GM13977 (cell line): Measurements from ENCODE around the gene PSAT1.

Experiments
- DNase-seq: peaks from one replicate; pipeline ENCODE4 v3.0.0; 2012; ENCODE audit warnings: low spot score
- in situ Hi-C: fragments of 300-500 bp; cut with MboI; formaldehyde crosslinking; loops from one replicate; pipeline ENCODE4 v1.12.0; 2022; ENCODE audit warnings: low sequenced_read_pairs, low pct_unique_long_range_greater_than_20kb, mixed read lengths, inconsistent platforms; ENCODE audit not compliant: unreplicated experiment
- TF ChIP-seq, protein P1 (sequence below): IDR thresholded peaks from 2 replicates; pipeline ENCODE4 v1.5.1; 2012; ENCODE audit warnings: mild to moderate bottlenecking, control low read depth; ENCODE audit not compliant: insufficient read depth; ENCODE audit errors: extremely low read depth, missing control alignments

The PSAT1 gene

DNA sequence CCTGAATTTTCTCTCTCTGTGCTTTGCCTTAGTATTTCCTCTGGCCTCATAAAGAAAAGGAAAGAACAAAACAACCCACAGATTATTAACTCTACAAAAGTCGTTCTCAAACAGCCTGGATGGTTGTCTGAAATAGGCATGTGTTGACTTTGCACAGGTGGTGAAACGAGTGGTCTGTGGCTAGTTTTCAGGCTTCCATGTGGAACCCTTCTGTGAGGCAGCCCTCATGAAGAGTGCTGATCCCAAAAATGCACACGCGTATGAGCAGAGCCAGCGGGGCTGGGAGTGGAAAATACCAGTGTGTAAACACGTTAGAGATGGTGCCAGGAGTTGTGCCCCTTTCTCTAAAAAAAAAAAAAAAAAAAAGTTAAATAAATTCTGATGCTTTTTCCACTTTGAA is 4.9 kb upstream of the PSAT1 start:
- TF ChIP-seq, protein P1, sequence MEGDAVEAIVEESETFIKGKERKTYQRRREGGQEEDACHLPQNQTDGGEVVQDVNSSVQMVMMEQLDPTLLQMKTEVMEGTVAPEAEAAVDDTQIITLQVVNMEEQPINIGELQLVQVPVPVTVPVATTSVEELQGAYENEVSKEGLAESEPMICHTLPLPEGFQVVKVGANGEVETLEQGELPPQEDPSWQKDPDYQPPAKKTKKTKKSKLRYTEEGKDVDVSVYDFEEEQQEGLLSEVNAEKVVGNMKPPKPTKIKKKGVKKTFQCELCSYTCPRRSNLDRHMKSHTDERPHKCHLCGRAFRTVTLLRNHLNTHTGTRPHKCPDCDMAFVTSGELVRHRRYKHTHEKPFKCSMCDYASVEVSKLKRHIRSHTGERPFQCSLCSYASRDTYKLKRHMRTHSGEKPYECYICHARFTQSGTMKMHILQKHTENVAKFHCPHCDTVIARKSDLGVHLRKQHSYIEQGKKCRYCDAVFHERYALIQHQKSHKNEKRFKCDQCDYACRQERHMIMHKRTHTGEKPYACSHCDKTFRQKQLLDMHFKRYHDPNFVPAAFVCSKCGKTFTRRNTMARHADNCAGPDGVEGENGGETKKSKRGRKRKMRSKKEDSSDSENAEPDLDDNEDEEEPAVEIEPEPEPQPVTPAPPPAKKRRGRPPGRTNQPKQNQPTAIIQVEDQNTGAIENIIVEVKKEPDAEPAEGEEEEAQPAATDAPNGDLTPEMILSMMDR, result no peak
- in situ Hi-C loops, result no loop called here
- no peak for DNase-seq

DNA sequence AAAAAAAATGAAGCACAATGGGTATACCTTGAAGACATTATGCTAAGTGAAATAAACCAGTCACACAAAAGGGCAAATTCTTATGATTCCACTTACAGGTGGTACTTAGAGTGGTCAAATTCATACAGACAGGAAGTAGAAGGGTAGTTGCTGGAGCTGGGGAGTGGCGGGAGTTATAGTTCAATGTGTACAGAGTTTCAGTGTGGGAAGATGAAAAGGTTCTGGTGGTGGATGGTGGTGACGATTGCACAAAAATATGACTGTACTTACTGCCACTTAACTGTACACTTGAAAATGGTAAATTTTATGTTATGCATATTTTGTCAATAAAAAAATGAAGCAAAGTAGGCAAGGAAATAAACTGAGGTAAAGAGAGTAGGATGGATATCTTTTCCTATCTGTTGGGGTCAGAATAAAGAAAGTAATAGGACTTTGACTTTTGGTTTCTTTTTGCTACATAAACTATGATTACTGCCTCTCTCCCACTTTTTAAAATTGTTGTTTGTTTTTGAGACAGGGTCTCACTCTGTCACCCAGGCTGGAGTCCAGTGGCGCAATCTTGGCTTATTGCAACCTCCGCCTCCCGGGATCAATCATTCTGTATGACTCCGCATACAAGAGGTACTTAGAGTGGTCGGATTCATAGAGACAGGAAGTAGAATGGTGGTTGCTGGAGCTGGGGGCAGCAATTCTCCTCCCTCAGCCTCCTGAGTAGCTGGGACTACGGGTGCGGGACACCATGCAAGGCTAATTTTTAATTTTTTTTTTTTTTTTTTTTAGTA is 4.0 kb upstream of the PSAT1 start:
- TF ChIP-seq, protein P1, result no peak
- in situ Hi-C loops, result no loop called here
- no peak for DNase-seq

DNA sequence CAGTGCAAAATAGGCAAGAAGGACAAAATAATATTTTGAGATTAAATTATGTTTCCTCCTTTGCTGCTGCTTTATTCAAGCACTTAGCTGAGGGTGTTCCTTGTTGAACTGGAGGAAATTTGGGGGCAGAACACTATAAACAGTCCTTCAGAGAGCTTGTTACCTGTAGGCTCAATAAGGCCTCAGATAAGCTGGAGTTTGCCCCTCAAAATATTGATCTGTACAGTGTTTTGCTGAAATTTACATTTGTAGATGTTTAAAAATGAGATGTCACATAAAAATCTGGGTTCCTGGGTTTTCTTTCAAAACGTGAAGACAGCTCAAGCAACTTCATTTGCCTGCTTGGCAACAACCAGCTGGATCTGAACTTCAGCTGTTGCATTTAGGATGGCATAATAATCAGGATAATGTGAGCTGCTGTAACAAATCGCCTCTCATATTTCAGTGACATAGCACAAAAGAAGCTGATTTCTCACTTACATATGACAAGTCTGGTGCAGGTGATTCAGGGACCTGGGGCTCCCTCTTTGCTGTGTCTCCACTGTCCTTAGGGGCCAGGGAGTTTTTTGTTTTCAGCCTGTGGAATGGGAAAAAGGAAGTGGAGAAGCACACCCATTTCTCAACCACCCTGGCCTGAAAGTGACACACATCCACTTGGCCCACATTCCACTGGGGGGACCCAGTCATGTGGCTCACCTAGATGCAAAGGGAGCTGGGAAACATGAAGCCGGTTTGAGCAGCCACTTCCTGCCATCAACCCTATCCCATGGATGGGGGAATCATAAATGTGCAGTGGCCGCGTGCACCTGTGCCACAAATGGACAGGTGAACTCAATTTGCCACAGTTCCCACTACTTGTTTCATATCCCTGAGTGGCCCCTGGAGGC is 2.4 kb upstream of the PSAT1 start:
- TF ChIP-seq, protein P1, result no peak
- in situ Hi-C loops, result no loop called here
- no peak for DNase-seq

DNA sequence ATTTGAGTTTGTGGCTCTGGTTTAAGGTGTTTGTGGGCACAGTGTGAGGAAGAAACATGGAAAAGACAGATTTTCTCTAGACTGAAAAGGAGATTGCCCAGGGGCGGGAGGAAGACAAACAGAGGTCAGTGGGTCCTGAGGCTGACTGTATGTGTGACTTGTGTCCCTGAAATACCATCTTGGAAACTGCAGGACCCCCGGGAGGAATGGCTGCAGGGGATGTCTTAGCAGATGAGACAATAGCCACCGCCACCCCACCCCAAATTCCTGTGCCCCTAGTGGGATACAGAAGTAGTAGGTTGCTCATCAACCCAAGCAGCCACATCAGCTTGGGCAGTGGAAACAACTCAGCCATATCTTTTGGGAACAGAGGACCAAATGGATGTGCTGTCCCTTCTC is 1.7 kb upstream of the PSAT1 start:
- TF ChIP-seq, protein P1, result no peak
- in situ Hi-C loops, result no loop called here
- DNase-seq, result no peak

DNA sequence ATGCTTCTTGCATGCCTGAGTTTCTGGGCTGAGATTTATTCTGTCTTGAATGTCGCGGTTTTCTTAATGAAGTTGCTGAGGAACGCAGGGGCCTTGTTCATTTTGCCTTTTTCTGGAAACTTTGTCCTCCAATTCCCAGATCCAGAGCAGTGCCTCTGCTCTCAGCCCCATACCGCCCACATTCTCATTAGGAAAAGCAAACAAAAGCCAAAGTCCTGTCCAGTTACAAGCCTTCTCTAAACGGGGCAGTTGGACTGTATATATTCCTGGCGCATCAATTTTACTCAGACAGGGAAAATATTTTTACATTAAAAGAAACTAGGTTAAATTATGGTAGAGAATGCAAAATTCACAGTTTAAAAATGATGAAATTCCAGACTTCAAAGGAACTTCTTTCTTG is 1.2 kb upstream of the PSAT1 start:
- no peak for DNase-seq
- TF ChIP-seq, protein P1, result no peak
- in situ Hi-C loops, result no loop called here

DNA sequence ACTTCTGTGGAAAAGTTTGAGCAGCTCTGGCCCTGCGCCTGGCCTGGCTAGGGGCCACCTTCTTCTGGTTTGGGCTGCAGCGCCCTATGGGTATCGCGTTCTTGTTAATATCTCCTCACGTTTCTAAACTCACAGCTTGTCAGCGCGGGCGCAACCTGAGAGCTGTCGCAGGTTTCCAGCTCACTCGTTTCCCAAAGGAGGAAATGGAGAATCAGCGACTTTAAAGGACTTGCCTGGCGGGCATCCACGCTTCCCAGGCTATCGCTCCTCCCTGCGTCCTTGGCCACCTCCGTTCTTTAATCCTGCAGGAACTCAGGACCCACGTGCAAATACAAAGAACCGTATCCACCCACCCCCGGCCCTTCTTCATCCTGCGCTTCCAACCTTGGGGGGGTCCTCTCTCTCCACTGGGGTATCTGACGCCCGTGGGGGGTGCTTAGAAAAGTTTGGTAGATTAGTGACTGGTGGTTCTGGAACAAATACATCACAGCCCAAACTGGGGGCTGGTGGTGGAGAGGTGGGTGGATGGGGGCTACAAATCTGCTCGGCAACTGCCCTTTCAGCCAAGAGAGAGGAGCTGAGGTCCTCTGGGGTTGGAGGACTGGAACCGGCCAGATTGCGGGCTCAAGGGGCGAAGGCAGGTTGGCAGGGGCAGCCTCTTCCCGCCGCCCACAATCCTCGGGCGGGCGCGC is 578 bp upstream of the PSAT1 start:
- TF ChIP-seq, protein P1, result no peak

More for the DNA sequence above, 578 bp upstream of the PSAT1 start:
- in situ Hi-C loops, result no loop called here
- peak; percentile 43 for DNase-seq
